Liver (tissue), 9 donors: ENCODE data around the gene ETFA. TPM values are rescaled to one million over a fixed set of nuclear protein-coding genes. Genes with fewer than 3 reads are reported as not detected.
A peak's percentile ranks its signal among the peaks of the same experiment; 100 is the strongest.

Experiments
- DNase-seq: peaks from one replicate; pipeline ENCODE4 v3.0.0-alpha.2; 2017; ENCODE audit warnings: low spot score
- H3K27ac ChIP-seq, 2 donors: one replicate each; pipeline ENCODE4 v1.7.0; 2013; ENCODE audit warnings: inconsistent platforms in 2 of 2, low read length in 2 of 2, control low read depth in 1 of 2, low read depth in 1 of 2, mild to moderate bottlenecking in 1 of 2
- H3K27me3 ChIP-seq, 4 donors: one replicate each; pipeline versions ENCODE4 v1.6.1 to v1.7.0; 2013; ENCODE audit warnings: low read length in 3 of 4, inconsistent platforms in 1 of 4, mild to moderate bottlenecking in 1 of 4, moderate library complexity in 1 of 4; ENCODE audit not compliant: control insufficient read depth in 4 of 4, insufficient read depth in 4 of 4
- H3K36me3 ChIP-seq, 4 donors: one replicate each; pipeline versions ENCODE4 v1.6.1 to v1.7.0; 2013; ENCODE audit warnings: low read length in 3 of 4, mild to moderate bottlenecking in 3 of 4, low read depth in 1 of 4, moderate library complexity in 1 of 4; ENCODE audit not compliant: control insufficient read depth in 4 of 4, insufficient read depth in 3 of 4
- H3K4me1 ChIP-seq, 4 donors: one replicate each; pipeline versions ENCODE4 v1.6.1 to v1.7.0; 2013; ENCODE audit warnings: low read length in 3 of 4, mild to moderate bottlenecking in 3 of 4, moderate library complexity in 1 of 4; ENCODE audit not compliant: control insufficient read depth in 4 of 4, insufficient read depth in 4 of 4
- H3K4me3 ChIP-seq, 3 donors: one replicate each; pipeline versions ENCODE4 v1.6.1 to v1.7.0; 2013; ENCODE audit warnings: low read length in 3 of 3, control low read depth in 1 of 3, low read depth in 1 of 3, mild to moderate bottlenecking in 1 of 3
- H3K9ac ChIP-seq, 2 donors: one replicate each; pipeline ENCODE4 v1.7.0; 2013; ENCODE audit warnings: low read length in 2 of 2, mild to moderate bottlenecking in 2 of 2, moderate library complexity in 2 of 2, control low read depth in 1 of 2, low read depth in 1 of 2
- H3K9me3 ChIP-seq, 4 donors: one replicate each; pipeline versions ENCODE4 v1.6.1 to v1.7.0; 2013; ENCODE audit warnings: low read length in 3 of 4; ENCODE audit not compliant: control insufficient read depth in 4 of 4
- EGR1 ChIP-seq, 2 donors: IDR thresholded peaks; 2 replicates each; pipeline ENCODE4 v1.6.1; 2016 to 2018; ENCODE audit warnings: antibody characterized with exemption in 2 of 2, low read depth in 2 of 2
- FOXA1 ChIP-seq: IDR thresholded peaks from 2 replicates; pipeline ENCODE4 v1.6.1; 2016; ENCODE audit warnings: antibody characterized with exemption
- FOXA2 ChIP-seq: IDR thresholded peaks from 2 replicates; pipeline ENCODE4 v1.6.1; 2016; ENCODE audit warnings: antibody characterized with exemption
- GABPA ChIP-seq, 2 donors: IDR thresholded peaks in 1 of 2; conservative IDR thresholded peaks in 1 of 2; 2 replicates each; pipeline ENCODE4 v1.6.1; 2016; ENCODE audit warnings: antibody characterized with exemption in 2 of 2, mild to moderate bottlenecking in 1 of 2, moderate library complexity in 1 of 2
- HNF4A ChIP-seq, 2 donors: conservative IDR thresholded peaks; 2 replicates each; pipeline ENCODE4 v1.6.1; 2016; ENCODE audit warnings: antibody characterized with exemption in 2 of 2, mild to moderate bottlenecking in 2 of 2
- HNF4G ChIP-seq: IDR thresholded peaks from 2 replicates; pipeline ENCODE4 v1.6.1; 2016; ENCODE audit warnings: antibody characterized with exemption
- JUND ChIP-seq, 2 donors: IDR thresholded peaks; 2 replicates each; pipeline ENCODE4 v1.6.1; 2016; ENCODE audit warnings: antibody characterized with exemption in 2 of 2
- NR2F2 ChIP-seq: IDR thresholded peaks from 2 replicates; pipeline ENCODE4 v1.6.1; 2016; ENCODE audit warnings: antibody characterized with exemption
- RAD21 ChIP-seq, 2 donors: IDR thresholded peaks; 2 replicates each; pipeline ENCODE4 v1.6.1; 2016; ENCODE audit warnings: antibody characterized with exemption in 2 of 2, mild to moderate bottlenecking in 2 of 2
- SP1 ChIP-seq: IDR thresholded peaks from 2 replicates; pipeline ENCODE4 v1.6.1; 2018; ENCODE audit warnings: antibody characterized with exemption, mild to moderate bottlenecking
- TAF1 ChIP-seq: conservative IDR thresholded peaks from 2 replicates; pipeline ENCODE4 v1.6.1; 2016; ENCODE audit warnings: antibody characterized with exemption, mild to moderate bottlenecking
- WGBS: extraction: QIAGEN DNeasy Blood & Tissue Kit; methylation state at CpG from one replicate; pipeline ENCODE4 v1.1.7; 2013; 5-methylcytosine and 5-hydroxymethylcytosine counted together
- polyA plus RNA-seq, 2 donors: library from polyadenylated mRNA; stranded (reverse) in 1 of 2; unstranded in 1 of 2; fragments of 200-250 nt in 1 of 2; fragments of >200 nt in 1 of 2; fragmentation: Nextera tagmentation in 1 of 2; extraction: Ambion mirVana in 1 of 2; gene quantifications; one replicate each; pipeline versions ENCODE4 v1.2.1 to v1.2.3, GENCODE V29; 2013 to 2015
- total RNA-seq, 2 donors: library from RNA; depleted of rRNA; stranded (reverse); fragments of >200 nt; gene quantifications; one replicate each; pipeline ENCODE4 v1.2.3, GENCODE V29; 2014
- TF ChIP-seq, protein P1 (sequence below): fragments of 150-350 bp; IDR thresholded peaks from 2 replicates; pipeline ENCODE4 v1.5.1; 2017; ENCODE audit warnings: improper control_type of control experiment, low read depth, low read length; ENCODE audit not compliant: missing input control
- TF ChIP-seq, protein P2 (sequence below): IDR thresholded peaks from 2 replicates; pipeline ENCODE4 v1.6.1; 2016; ENCODE audit warnings: antibody characterized with exemption
- TF ChIP-seq, protein P3 (sequence below): IDR thresholded peaks from 2 replicates; pipeline ENCODE4 v1.6.1; 2016; ENCODE audit warnings: antibody characterized with exemption, mild to moderate bottlenecking
- TF ChIP-seq, protein P4 (sequence below): IDR thresholded peaks from 2 replicates; pipeline ENCODE4 v1.6.1; 2016; ENCODE audit warnings: antibody characterized with exemption
- donor health status: healthy.
- donor health status: healthy.
- donor health status: healthy.
- donor health status: healthy.
- donor health status: healthy.

ETFA gene
- total and polyA plus RNA-seq, 4 donors = 92.6 to 342 (median 289) TPM

DNA sequence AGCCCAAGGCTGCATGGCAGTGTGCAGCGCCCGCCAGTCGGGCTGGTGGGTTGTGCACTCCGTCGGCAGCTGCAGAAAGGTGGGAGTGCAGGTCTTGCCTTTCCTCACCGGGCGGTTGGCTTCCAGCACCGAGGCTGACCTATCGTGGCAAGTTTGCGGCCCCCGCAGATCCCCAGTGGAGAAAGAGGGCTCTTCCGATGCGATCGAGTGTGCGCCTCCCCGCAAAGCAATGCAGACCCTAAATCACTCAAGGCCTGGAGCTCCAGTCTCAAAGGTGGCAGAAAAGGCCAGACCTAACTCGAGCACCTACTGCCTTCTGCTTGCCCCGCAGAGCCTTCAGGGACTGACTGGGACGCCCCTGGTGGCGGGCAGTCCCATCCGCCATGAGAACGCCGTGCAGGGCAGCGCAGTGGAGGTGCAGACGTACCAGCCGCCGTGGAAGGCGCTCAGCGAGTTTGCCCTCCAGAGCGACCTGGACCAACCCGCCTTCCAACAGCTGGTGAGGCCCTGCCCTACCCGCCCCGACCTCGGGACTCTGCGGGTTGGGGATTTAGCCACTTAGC is 29.6 kb upstream of the ETFA start:
- Histone ChIP-seq H3K9me3 (peaks cover 0 to 10% (median 1%) of the 10 kb centered on the region in 4 donors), H3K4me3 (peak overlapping the region in 1 of 3 donors; percentile 41), H3K27ac (no peak overlapping the region), H3K36me3 (no peaks in the 10 kb centered on the region), H3K9ac (no peak overlapping the region), H3K4me1 (peaks cover 12 to 53% (median 30%) of the 10 kb centered on the region in 4 donors), H3K27me3 (peaks cover 0 to 51% (median 28%) of the 10 kb centered on the region in 4 donors)
- TF ChIP-seq GABPA (IDR thresholded peaks at IDR 0.05 in 1 of 2, conservative IDR thresholded peaks at IDR 0.05 in 1 of 2) (no peak), SP1 (no peak), JUND (IDR thresholded peaks at IDR 0.05) (no peak), HNF4A (conservative IDR thresholded peaks at IDR 0.05) (no peak), HNF4G (no peak), RAD21 (IDR thresholded peaks at IDR 0.05) (no peak), NR2F2 (no peak), FOXA2 (no peak), FOXA1 (no peak), TAF1 (no peak), EGR1 (IDR thresholded peaks at IDR 0.05; ENCODE audit: low read depth in 2 of 2) (no peak)
- TF ChIP-seq, protein P1, sequence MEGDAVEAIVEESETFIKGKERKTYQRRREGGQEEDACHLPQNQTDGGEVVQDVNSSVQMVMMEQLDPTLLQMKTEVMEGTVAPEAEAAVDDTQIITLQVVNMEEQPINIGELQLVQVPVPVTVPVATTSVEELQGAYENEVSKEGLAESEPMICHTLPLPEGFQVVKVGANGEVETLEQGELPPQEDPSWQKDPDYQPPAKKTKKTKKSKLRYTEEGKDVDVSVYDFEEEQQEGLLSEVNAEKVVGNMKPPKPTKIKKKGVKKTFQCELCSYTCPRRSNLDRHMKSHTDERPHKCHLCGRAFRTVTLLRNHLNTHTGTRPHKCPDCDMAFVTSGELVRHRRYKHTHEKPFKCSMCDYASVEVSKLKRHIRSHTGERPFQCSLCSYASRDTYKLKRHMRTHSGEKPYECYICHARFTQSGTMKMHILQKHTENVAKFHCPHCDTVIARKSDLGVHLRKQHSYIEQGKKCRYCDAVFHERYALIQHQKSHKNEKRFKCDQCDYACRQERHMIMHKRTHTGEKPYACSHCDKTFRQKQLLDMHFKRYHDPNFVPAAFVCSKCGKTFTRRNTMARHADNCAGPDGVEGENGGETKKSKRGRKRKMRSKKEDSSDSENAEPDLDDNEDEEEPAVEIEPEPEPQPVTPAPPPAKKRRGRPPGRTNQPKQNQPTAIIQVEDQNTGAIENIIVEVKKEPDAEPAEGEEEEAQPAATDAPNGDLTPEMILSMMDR = no peak
- TF ChIP-seq, protein P2, sequence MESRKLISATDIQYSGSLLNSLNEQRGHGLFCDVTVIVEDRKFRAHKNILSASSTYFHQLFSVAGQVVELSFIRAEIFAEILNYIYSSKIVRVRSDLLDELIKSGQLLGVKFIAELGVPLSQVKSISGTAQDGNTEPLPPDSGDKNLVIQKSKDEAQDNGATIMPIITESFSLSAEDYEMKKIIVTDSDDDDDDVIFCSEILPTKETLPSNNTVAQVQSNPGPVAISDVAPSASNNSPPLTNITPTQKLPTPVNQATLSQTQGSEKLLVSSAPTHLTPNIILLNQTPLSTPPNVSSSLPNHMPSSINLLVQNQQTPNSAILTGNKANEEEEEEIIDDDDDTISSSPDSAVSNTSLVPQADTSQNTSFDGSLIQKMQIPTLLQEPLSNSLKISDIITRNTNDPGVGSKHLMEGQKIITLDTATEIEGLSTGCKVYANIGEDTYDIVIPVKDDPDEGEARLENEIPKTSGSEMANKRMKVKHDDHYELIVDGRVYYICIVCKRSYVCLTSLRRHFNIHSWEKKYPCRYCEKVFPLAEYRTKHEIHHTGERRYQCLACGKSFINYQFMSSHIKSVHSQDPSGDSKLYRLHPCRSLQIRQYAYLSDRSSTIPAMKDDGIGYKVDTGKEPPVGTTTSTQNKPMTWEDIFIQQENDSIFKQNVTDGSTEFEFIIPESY = no peak
- TF ChIP-seq, protein P3, sequence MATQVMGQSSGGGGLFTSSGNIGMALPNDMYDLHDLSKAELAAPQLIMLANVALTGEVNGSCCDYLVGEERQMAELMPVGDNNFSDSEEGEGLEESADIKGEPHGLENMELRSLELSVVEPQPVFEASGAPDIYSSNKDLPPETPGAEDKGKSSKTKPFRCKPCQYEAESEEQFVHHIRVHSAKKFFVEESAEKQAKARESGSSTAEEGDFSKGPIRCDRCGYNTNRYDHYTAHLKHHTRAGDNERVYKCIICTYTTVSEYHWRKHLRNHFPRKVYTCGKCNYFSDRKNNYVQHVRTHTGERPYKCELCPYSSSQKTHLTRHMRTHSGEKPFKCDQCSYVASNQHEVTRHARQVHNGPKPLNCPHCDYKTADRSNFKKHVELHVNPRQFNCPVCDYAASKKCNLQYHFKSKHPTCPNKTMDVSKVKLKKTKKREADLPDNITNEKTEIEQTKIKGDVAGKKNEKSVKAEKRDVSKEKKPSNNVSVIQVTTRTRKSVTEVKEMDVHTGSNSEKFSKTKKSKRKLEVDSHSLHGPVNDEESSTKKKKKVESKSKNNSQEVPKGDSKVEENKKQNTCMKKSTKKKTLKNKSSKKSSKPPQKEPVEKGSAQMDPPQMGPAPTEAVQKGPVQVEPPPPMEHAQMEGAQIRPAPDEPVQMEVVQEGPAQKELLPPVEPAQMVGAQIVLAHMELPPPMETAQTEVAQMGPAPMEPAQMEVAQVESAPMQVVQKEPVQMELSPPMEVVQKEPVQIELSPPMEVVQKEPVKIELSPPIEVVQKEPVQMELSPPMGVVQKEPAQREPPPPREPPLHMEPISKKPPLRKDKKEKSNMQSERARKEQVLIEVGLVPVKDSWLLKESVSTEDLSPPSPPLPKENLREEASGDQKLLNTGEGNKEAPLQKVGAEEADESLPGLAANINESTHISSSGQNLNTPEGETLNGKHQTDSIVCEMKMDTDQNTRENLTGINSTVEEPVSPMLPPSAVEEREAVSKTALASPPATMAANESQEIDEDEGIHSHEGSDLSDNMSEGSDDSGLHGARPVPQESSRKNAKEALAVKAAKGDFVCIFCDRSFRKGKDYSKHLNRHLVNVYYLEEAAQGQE = no peak
- TF ChIP-seq, protein P4, sequence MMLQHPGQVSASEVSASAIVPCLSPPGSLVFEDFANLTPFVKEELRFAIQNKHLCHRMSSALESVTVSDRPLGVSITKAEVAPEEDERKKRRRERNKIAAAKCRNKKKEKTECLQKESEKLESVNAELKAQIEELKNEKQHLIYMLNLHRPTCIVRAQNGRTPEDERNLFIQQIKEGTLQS = no peak
- DNase-seq = no peak
- 12% methylated on average over 35 of the region's 35 CpGs for WGBS

DNA sequence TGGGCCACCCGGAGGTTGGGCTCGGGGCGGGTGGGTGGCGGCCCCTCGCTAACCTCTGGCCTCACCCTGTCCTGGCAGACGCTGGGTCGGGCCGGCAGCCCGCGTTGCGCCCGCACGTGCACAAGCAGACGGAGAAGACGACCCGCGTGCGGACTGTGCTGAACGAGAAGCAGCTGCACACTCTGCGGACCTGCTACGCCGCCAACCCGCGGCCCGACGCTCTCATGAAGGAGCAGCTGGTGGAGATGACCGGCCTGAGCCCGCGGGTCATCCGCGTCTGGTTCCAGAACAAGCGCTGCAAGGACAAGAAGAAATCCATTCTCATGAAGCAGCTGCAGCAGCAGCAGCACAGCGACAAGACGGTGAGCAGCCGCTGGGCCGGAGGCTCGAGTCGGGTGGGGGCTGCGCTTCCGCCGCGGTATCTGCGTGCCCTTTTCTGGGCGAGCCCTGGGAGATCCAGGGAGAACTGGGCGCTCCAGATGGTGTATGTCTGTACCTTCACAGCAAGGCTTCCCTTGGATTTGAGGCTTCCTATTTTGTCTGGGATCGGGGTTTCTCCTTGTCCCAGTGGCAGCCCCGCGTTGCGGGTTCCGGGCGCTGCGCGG is 29.0 kb upstream of the ETFA start:
- Histone ChIP-seq H3K9ac (no peak overlapping the region), H3K4me3 (peak overlapping the region in 1 of 3 donors; percentile 41), H3K36me3 (no peaks in the 10 kb centered on the region), H3K4me1 (peaks cover 12 to 57% (median 30%) of the 10 kb centered on the region in 4 donors), H3K27ac (no peak overlapping the region), H3K9me3 (peaks cover 0 to 13% (median 1%) of the 10 kb centered on the region in 4 donors), H3K27me3 (peaks cover 0 to 50% (median 27%) of the 10 kb centered on the region in 4 donors)
- no peak for DNase-seq
- 6% methylated on average over 53 of the region's 53 CpGs for WGBS
- TF ChIP-seq TAF1 (no peak), JUND (IDR thresholded peaks at IDR 0.05) (no peak), NR2F2 (no peak), HNF4A (conservative IDR thresholded peaks at IDR 0.05) (no peak), SP1 (no peak), FOXA2 (no peak), HNF4G (no peak), FOXA1 (no peak)
- TF ChIP-seq, protein P3 = no peak
- TF ChIP-seq, protein P1 = no peak
- TF ChIP-seq, protein P4 = no peak
